H9 (cell line): ENCODE results near the gene POU2F2. TPM values are rescaled to one million over a fixed set of nuclear protein-coding genes. Genes with fewer than 3 reads are reported as not detected.

Experiments
- DNase-seq: peaks from one replicate; pipeline ENCODE4 v3.0.0-alpha.2; 2017
- H2AFZ ChIP-seq: one replicate; pipeline ENCODE4 v1.6.1; 2013; ENCODE audit warnings: mild to moderate bottlenecking, low read length, control low read depth, moderate library complexity
- H2AK5ac ChIP-seq: 2 replicates; pipeline ENCODE4 v1.6.1; 2013; ENCODE audit warnings: low read length, control low read depth, mixed read lengths; ENCODE audit not compliant: insufficient read length
- H2BK120ac ChIP-seq: one replicate; pipeline ENCODE4 v1.6.1; 2013; ENCODE audit warnings: low read depth, mild to moderate bottlenecking, low read length, control low read depth, inconsistent platforms; ENCODE audit not compliant: poor library complexity, severe bottlenecking
- H2BK12ac ChIP-seq: 2 replicates; pipeline ENCODE4 v1.6.1; 2013; ENCODE audit warnings: low read length, control low read depth, mixed read lengths, low read depth; ENCODE audit not compliant: insufficient read length
- H2BK15ac ChIP-seq: 2 replicates; pipeline ENCODE4 v1.6.1; 2013; ENCODE audit warnings: low read depth, low read length, control low read depth
- H2BK20ac ChIP-seq: one replicate; pipeline ENCODE4 v1.6.1; 2013; ENCODE audit warnings: low read depth, mild to moderate bottlenecking, low read length, control low read depth, inconsistent platforms; ENCODE audit not compliant: poor library complexity, severe bottlenecking
- H2BK5ac ChIP-seq: 2 replicates; pipeline ENCODE4 v1.6.1; 2013; ENCODE audit warnings: low read length, control low read depth, mixed read lengths; ENCODE audit not compliant: insufficient read length
- H3K14ac ChIP-seq: 2 replicates; pipeline ENCODE4 v1.6.1; 2013; ENCODE audit warnings: low read length, control low read depth; ENCODE audit not compliant: insufficient read depth
- H3K18ac ChIP-seq: 2 replicates; pipeline ENCODE4 v1.6.1; 2013; ENCODE audit warnings: low read depth, mild to moderate bottlenecking, mixed read lengths, low read length, control low read depth; ENCODE audit not compliant: insufficient read length
- H3K23ac ChIP-seq: 2 replicates; pipeline ENCODE4 v1.6.1; 2013; ENCODE audit warnings: low read length, control low read depth, mixed read lengths, low read depth; ENCODE audit not compliant: insufficient read length
- H3K23me2 ChIP-seq: 2 replicates; pipeline ENCODE4 v1.6.1; 2013; ENCODE audit warnings: low read depth, mild to moderate bottlenecking, mixed read lengths, low read length, control low read depth; ENCODE audit not compliant: insufficient read length, poor library complexity, severe bottlenecking
- H3K27ac ChIP-seq: 2 replicates; pipeline ENCODE4 v1.5.1; 2013; ENCODE audit warnings: low read length, control low read depth, mixed read lengths, low read depth; ENCODE audit not compliant: insufficient read length
- H3K27me3 ChIP-seq: 2 replicates; pipeline ENCODE4 v1.6.1; 2013; ENCODE audit warnings: low read length, control low read depth, inconsistent platforms; ENCODE audit not compliant: insufficient read depth
- H3K4ac ChIP-seq: 2 replicates; pipeline ENCODE4 v1.6.1; 2013; ENCODE audit warnings: low read depth, mild to moderate bottlenecking, control low read depth, inconsistent platforms, low read length, moderate library complexity
- H3K4me1 ChIP-seq: 2 replicates; pipeline ENCODE4 v1.6.1; 2013; ENCODE audit warnings: low read length, control low read depth, inconsistent platforms; ENCODE audit not compliant: insufficient read depth
- H3K4me2 ChIP-seq: 2 replicates; pipeline ENCODE4 v1.6.1; 2013; ENCODE audit warnings: low read length, control low read depth, mixed read lengths; ENCODE audit not compliant: insufficient read length, insufficient read depth
- H3K56ac ChIP-seq: 2 replicates; pipeline ENCODE4 v1.6.1; 2013; ENCODE audit warnings: low read depth, mild to moderate bottlenecking, mixed read lengths, low read length, control low read depth; ENCODE audit not compliant: insufficient read length
- H3K79me1 ChIP-seq: 2 replicates; pipeline ENCODE4 v1.6.1; 2013; ENCODE audit warnings: low read depth, mild to moderate bottlenecking, moderate library complexity, low read length, control low read depth, inconsistent platforms; ENCODE audit not compliant: insufficient read depth, poor library complexity, severe bottlenecking
- H3K79me2 ChIP-seq: 2 replicates; pipeline ENCODE4 v1.6.1; 2013; ENCODE audit warnings: low read length, control low read depth, inconsistent platforms; ENCODE audit not compliant: insufficient read depth
- H3K9ac ChIP-seq: 2 replicates; pipeline ENCODE4 v1.6.1; 2013; ENCODE audit warnings: low read length, control low read depth, mixed read lengths; ENCODE audit not compliant: insufficient read length; ENCODE audit errors: extremely low read depth
- H3K9me3 ChIP-seq: one replicate; pipeline ENCODE4 v1.6.1; 2013; ENCODE audit warnings: low read depth, low read length, inconsistent platforms; ENCODE audit not compliant: control insufficient read depth
- H3T11ph ChIP-seq: one replicate; pipeline ENCODE4 v1.6.1; 2013; ENCODE audit warnings: mild to moderate bottlenecking, low read length, control low read depth, inconsistent platforms
- H4K20me1 ChIP-seq: one replicate; pipeline ENCODE4 v1.6.1; 2013; ENCODE audit not compliant: control insufficient read depth, insufficient read length, insufficient read depth
- H4K5ac ChIP-seq: 2 replicates; pipeline ENCODE4 v1.6.1; 2013; ENCODE audit warnings: low read depth, mild to moderate bottlenecking, mixed read lengths, low read length, control low read depth; ENCODE audit not compliant: insufficient read length
- H4K8ac ChIP-seq: replicated peaks from 2 replicates; pipeline ENCODE4 v1.6.1; 2013; ENCODE audit warnings: low read length, control low read depth, mixed read lengths, low read depth; ENCODE audit not compliant: insufficient read length
- H4K91ac ChIP-seq: 2 replicates; pipeline ENCODE4 v1.6.1; 2013; ENCODE audit warnings: low read depth, mild to moderate bottlenecking, moderate library complexity, mixed read lengths, low read length, control low read depth; ENCODE audit not compliant: insufficient read length
- H3K27ac Mint-ChIP-seq, 3 experiments: 2 replicates in 2 of 3; 3 replicates in 1 of 3; pipeline ENCODE4 v1.8.0; 2020 to 2021; ENCODE audit warnings: mixed read lengths in 3 of 3, mild to moderate bottlenecking in 1 of 3, moderate library complexity in 1 of 3
- H3K27me3 Mint-ChIP-seq: 2 replicates; pipeline ENCODE4 v1.8.0; 2021; ENCODE audit warnings: low read depth, mild to moderate bottlenecking, moderate library complexity, mixed read lengths
- H3K36me3 Mint-ChIP-seq, 3 experiments: 2 replicates in 2 of 3; 3 replicates in 1 of 3; pipeline ENCODE4 v1.8.0; 2020 to 2021; ENCODE audit warnings: low read depth in 3 of 3, mixed read lengths in 3 of 3; ENCODE audit not compliant: insufficient read depth in 1 of 3
- H3K4me1 Mint-ChIP-seq, 2 experiments: 2 replicates each; pipeline ENCODE4 v1.8.0; 2020; ENCODE audit warnings: mixed read lengths in 2 of 2
- H3K4me3 Mint-ChIP-seq, 2 experiments: 2 replicates in 1 of 2; 3 replicates in 1 of 2; pipeline ENCODE4 v1.8.0; 2020 to 2021; ENCODE audit warnings: mild to moderate bottlenecking in 2 of 2, mixed read lengths in 2 of 2, moderate library complexity in 1 of 2
- H3K9me3 Mint-ChIP-seq, 2 experiments: 2 replicates in 1 of 2; 3 replicates in 1 of 2; pipeline ENCODE4 v1.8.0; 2020; ENCODE audit warnings: mild to moderate bottlenecking in 2 of 2, mixed read lengths in 2 of 2, moderate library complexity in 1 of 2
- WGBS: extraction: QIAGEN DNeasy Blood & Tissue Kit; methylation state at CpG from one replicate; pipeline ENCODE4 v1.1.7; 2013; ENCODE audit warnings: missing lambda C conversion rate, low lambda C conversion rate, mixed read lengths; ENCODE audit not compliant: insufficient read length; ENCODE audit errors: extremely low coverage; 5-methylcytosine and 5-hydroxymethylcytosine counted together
- microRNA-seq: library from miRNA; unstranded; fragments of <30 nt; microRNA quantifications from one replicate; pipeline ENCODE4, GENCODE V29; 2020; ENCODE audit warnings: borderline microRNAs expressed
- total RNA-seq: library from RNA; stranded (reverse); gene quantifications from 2 replicates; pipeline ENCODE4 v1.2.1, GENCODE V29; 2021
- TF ChIP-seq, protein P1 (sequence below): fragments of 200-600 bp; sonication (generic); conservative IDR thresholded peaks from 3 replicates; pipeline ENCODE4 v1.8.0; 2021; ENCODE audit warnings: antibody characterized with exemption, mild to moderate bottlenecking

The POU2F2 gene
- total RNA-seq, 1 experiment from 2014 or later, result 2.9 TPM

DNA sequence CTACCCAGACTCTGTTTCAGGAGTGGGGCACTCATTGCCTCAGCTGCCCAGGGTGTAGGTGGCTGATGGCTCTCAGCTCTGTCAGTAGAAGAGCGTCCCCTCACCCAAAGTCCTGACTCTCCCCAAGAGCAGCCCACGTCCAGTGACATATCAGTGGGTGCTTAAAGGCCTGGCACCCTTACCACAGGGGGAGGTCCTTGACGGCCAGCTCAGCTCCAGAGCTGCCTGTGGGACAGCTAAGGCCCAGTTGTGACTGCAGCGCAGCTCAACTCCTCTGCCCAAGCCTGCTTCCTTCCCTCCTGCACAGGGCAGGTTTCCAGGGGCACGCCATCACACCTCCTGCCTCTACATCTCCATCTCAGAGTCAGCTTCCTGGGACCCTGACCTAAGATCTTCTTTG lies 94.6 kb downstream of the POU2F2 start:
- H3T11ph ChIP-seq, result no peak overlapping the region
- H3K4me1 ChIP-seq, result peaks cover 1% of the 10 kb centered on the region; the same call in 1 of the 2 replicates
- H4K91ac ChIP-seq, result no peak overlapping the region
- H2BK20ac ChIP-seq, result no peak overlapping the region
- no peak overlapping the region for H2AK5ac ChIP-seq
- Mint-ChIP-seq H3K9me3 (no peaks in the 10 kb centered on the region), H3K36me3 (peaks cover 35 to 62% (median 55%) of the 10 kb centered on the region in 3 experiments), H3K27me3 (no peaks in the 10 kb centered on the region), H3K4me1 (peaks cover 16 to 18% of the 10 kb centered on the region in 2 experiments), H3K27ac (no peak overlapping the region), H3K4me3 (no peak overlapping the region)
- H3K79me1 ChIP-seq, result no peaks in the 10 kb centered on the region
- no peak overlapping the region for H3K18ac ChIP-seq
- H3K4ac ChIP-seq, result no peak overlapping the region
- no peak overlapping the region for H2BK120ac ChIP-seq
- H3K79me2 ChIP-seq, result no peaks in the 10 kb centered on the region
- no peak overlapping the region for H3K4me2 ChIP-seq
- H4K20me1 ChIP-seq, result no peaks in the 10 kb centered on the region
- no peak overlapping the region for H2AFZ ChIP-seq
- H3K23me2 ChIP-seq, result no peaks in the 10 kb centered on the region
- no peak overlapping the region for H3K14ac ChIP-seq
- H3K27me3 ChIP-seq, result no peaks in the 10 kb centered on the region
- H3K23ac ChIP-seq, result no peak overlapping the region
- DNase-seq, result no peak
- TF ChIP-seq, protein P1, sequence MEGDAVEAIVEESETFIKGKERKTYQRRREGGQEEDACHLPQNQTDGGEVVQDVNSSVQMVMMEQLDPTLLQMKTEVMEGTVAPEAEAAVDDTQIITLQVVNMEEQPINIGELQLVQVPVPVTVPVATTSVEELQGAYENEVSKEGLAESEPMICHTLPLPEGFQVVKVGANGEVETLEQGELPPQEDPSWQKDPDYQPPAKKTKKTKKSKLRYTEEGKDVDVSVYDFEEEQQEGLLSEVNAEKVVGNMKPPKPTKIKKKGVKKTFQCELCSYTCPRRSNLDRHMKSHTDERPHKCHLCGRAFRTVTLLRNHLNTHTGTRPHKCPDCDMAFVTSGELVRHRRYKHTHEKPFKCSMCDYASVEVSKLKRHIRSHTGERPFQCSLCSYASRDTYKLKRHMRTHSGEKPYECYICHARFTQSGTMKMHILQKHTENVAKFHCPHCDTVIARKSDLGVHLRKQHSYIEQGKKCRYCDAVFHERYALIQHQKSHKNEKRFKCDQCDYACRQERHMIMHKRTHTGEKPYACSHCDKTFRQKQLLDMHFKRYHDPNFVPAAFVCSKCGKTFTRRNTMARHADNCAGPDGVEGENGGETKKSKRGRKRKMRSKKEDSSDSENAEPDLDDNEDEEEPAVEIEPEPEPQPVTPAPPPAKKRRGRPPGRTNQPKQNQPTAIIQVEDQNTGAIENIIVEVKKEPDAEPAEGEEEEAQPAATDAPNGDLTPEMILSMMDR, result no peak
- no peak overlapping the region for H2BK15ac ChIP-seq
- H2BK5ac ChIP-seq, result no peak overlapping the region
- H3K27ac ChIP-seq, result no peak overlapping the region
- H4K5ac ChIP-seq, result no peak overlapping the region
- no peak overlapping the region for H3K56ac ChIP-seq
- WGBS, result no CpG with 5 or more reads among the region's 5 CpGs
- H2BK12ac ChIP-seq, result no peak overlapping the region
- H4K8ac ChIP-seq, result no peak overlapping the region
- H3K9ac ChIP-seq, result no peak overlapping the region
- no peaks in the 10 kb centered on the region for H3K9me3 ChIP-seq

Small RNA genes within 50 kb of the gene (microRNA-seq; reads per million reads assigned to microRNA genes)
- not detected for gene MIR4323

Other genes starting within 250 kb of the POU2F2 start
- 47.0 and 50.3 TPM in 2 replicates for gene ARHGEF1, start 249.3 kb downstream of the POU2F2 start, total RNA-seq
- gene ERFL, start 204.0 kb downstream of the POU2F2 start, total RNA-seq, result 0.11 and 0.22 TPM in 2 replicates
- gene RABAC1, start 173.1 kb downstream of the POU2F2 start, total RNA-seq, result 94.0 and 105 TPM in 2 replicates
- gene ATP1A3, start 138.2 kb downstream of the POU2F2 start, total RNA-seq, result 11.6 and 12.0 TPM in 2 replicates
- 43.1 and 45.0 TPM in 2 replicates for gene GRIK5, start 62.2 kb downstream of the POU2F2 start, total RNA-seq
- 35.6 and 36.3 TPM in 2 replicates for gene ZNF574, start 56.3 kb downstream of the POU2F2 start, total RNA-seq
- gene DEDD2, start 85.2 kb upstream of the POU2F2 start, total RNA-seq, result 32.3 and 33.2 TPM in 2 replicates
- gene ZNF526, start 87.9 kb upstream of the POU2F2 start, total RNA-seq, result 20.5 and 23.4 TPM in 2 replicates
- gene GSK3A, start 110.2 kb upstream of the POU2F2 start, total RNA-seq, result 52.4 and 53.7 TPM in 2 replicates
- 120 and 126 TPM in 2 replicates for gene ERF, start 122.7 kb upstream of the POU2F2 start, total RNA-seq
- 54.0 and 56.0 TPM in 2 replicates for gene CIC, start 136.8 kb upstream of the POU2F2 start, total RNA-seq
- 2.9 and 3.2 TPM in 2 replicates for gene PRR19, start 169.7 kb upstream of the POU2F2 start, total RNA-seq
- gene PAFAH1B3, start 170.2 kb upstream of the POU2F2 start, total RNA-seq, result 109 and 113 TPM in 2 replicates
- 2.8 and 4.5 TPM in 2 replicates for gene TMEM145, start 180.9 kb upstream of the POU2F2 start, total RNA-seq
- 28.4 and 28.8 TPM in 2 replicates for gene MEGF8, start 193.2 kb upstream of the POU2F2 start, total RNA-seq